Raji (cell line): ENCODE measurements around the gene RACGAP1.

Experiments used
- POLR2A ChIP-seq: IDR thresholded peaks from 2 replicates; pipeline ENCODE4 v1.6.1; 2011; ENCODE audit warnings: low read depth, low read length, control low read depth; ENCODE audit not compliant: insufficient read depth

RACGAP1 gene

DNA sequence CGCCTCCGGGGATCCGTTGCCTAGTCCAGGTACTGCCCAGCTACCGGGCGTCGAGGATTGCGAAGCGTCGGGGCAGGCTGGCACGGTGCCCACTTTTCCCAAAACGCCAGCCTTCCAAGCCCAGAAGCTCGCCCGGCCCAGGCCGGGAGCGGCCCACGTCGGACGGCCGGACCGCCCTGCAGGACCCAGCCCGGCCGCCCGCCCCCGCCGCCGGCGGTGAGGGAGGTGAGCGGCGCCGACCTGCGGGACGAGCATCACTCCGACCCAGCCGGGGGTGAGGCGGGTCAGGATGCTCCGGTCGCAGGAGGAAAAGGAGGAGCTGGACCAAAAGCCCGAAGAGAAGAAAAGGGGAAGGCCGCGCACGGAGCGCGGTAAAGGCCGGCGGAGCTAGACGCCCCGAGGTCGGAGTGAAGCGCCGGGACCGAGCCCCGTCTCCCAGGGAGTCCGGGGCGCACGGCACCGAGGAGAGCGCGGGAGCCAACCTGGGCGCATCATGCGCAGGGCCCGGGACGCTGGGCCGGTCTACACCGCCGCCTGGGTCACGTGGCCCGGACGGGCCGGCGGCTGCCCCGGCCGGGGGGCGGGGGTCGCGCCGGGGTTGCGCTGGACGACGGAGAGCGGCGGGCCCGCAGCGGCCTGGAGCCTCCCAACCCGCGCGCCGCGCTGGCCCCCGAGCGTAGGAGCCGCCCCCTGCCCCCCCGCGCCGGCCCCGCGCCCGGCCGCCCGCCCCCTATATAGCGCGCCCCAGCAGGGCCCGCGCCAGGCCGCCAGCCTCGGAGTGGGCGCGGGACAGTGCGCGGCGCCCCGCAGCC is 64.0 kb downstream of the RACGAP1 start, which contains the start of gene AQP5:
Gene AQP5 (plus strand): TSS at position 762 of the 812 bp plus-strand sequence. CDS start 146 bp downstream, outside the sequence.
- TF ChIP-seq POLR2A = no peak

GRCh38 chr12:49960474-49961110 is 64.7 kb downstream of the RACGAP1 start:
- no peak for TF ChIP-seq POLR2A

GRCh38 chr12:49959685-49960473 is 65.4 kb downstream of the RACGAP1 start:
- TF ChIP-seq POLR2A = no peak

DNA sequence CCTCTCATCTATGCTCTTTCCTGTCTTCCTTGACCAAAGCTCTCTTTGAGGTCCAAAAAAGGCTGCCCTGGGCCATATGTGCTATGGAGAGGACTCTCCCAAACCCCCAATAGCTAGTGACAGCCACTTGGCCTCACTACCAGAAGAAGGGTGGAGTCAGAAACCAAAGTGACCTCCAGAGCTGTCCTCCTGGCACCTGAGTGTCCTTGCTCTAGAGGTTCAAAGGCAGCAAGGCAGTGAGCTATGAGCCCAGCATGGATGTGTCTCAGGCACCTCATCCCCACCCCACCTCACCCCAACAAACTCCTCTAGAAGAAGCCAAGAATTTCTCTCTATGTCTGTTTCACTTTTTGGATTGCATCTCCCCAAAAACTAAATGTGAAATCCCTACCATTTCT is 67.7 kb downstream of the RACGAP1 start:
- TF ChIP-seq POLR2A = no peak

- no peak for TF ChIP-seq POLR2A
Measured at GRCh38 chr12:49956663-49957569, 68.4 kb downstream of the RACGAP1 start.

GRCh38 chr12:49955899-49956662 is 69.2 kb downstream of the RACGAP1 start:
- no peak for TF ChIP-seq POLR2A

GRCh38 chr12:49954863-49955830 is 70.1 kb downstream of the RACGAP1 start:
- no peak for TF ChIP-seq POLR2A

DNA sequence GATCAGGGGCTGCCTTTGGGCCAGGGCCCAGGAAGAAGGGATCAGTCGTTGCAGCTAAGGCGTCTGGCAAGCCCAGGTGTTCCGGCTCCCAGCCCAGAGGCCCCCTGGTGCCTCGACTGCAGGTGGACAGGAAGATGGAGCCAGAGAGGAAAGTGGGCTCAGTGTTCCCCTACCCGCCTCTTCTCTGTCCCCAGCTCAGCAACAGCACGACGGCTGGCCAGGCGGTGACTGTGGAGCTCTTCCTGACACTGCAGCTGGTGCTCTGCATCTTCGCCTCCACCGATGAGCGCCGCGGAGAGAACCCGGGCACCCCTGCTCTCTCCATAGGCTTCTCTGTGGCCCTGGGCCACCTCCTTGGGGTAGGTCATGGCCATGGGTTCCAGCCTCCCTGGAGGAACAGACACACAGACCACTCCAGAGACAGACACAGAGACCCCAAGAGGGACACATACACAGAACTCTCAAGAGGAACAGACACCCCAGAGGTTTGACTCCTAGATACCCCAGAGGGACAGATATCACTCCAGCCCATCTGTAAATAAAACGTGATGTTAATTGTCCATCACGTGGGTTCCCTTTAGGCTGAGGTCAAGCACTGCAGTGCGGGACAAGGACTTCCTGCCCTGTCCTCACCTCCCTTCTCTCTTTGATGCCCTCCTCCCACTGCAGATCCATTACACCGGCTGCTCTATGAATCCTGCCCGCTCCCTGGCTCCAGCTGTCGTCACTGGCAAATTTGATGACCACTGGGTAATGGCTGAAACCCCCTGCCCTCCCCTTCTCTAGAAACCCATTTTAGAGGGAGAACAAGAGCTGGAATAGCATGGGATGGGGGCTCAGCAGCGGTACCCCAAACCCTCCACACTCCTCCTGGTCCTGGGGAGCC is 71.1 kb downstream of the RACGAP1 start:
- no peak for TF ChIP-seq POLR2A

GRCh38 chr12:49953151-49953550 is 72.1 kb downstream of the RACGAP1 start:
- no peak for TF ChIP-seq POLR2A

GRCh38 chr12:49952391-49953055 is 72.8 kb downstream of the RACGAP1 start:
- TF ChIP-seq POLR2A = no peak

DNA sequence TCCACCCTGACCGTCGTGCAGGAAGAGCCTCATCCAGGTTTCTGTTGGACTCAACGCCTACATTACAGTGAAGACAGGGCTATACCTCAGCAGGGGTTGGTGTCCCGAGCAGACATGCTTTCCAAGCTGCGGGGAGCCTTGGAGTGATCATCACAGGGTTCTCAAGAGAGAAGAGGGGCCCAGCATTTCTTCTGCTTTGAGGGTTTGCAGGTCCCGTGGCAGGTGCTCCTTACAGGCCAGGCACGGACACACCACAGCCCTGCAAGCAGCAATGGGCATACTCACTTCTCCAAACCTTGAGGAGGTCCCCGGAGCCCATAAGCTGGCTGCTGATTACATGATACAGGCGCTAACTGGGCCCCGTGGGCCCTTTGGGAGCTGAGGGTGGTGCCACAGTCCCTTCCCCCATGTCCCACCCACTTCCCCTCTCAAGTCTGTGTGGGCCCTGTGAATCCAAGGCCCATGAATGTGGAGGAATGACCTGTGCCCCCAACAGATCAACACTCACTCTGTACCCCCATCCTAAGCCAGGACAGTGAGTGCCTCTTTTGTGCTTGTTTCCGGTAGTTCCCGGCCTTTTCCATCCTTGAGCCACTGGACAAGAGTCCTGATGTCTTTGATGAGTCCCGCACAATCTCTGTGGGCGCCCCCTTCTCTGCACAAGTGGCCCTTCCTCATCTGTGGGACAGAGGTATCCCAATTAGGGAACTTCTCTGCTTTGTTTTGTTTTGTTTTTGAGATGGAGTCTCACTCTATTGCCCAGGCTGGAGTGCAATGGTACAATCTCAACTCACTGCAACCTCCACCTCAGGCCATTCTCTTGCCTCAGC is 73.7 kb downstream of the RACGAP1 start:
- no peak for TF ChIP-seq POLR2A
